Endothelial cell of umbilical vein (primary cell): ENCODE data around the gene OR5C1. TPM values are rescaled to one million over a fixed set of nuclear protein-coding genes. Genes with fewer than 3 reads are reported as not detected.
"Not testable (repeated sequence)": the region's sequence is repeated elsewhere in the genome, so short reads cannot be mapped to it uniquely, and the experiment has no call there.

Source experiments
- BruUV-seq: library from RNA; stranded (reverse); fragments of 400-500 nt; replicated peaks from 2 replicates; lab custom pipeline; 2021; lab: Mats Ljungman, UMichigan
- CTCF ChIA-PET: fragments of 300-600, 350-600 bp; sonication (Branson Sonifier 250); formaldehyde crosslinking; loops from one replicate; lab custom pipeline; 2021; ENCODE audit warnings: antibody characterized with exemption, inconsistent platforms; lab: Charles Lee
- POLR2A ChIA-PET: fragments of 300-600, 350-600 bp; sonication (Branson Sonifier 250); formaldehyde crosslinking; loops from one replicate; lab custom pipeline; 2021; ENCODE audit warnings: antibody characterized with exemption, inconsistent platforms; lab: Charles Lee
- DNase-seq: peaks from one replicate; pipeline ENCODE4 v3.0.0-alpha.2; 2011; ENCODE audit warnings: low read depth, low spot score
- FAIRE-seq: peaks from 2 replicates; lab custom pipeline; 2011; peaks lifted over from hg19 to GRCh38; lab: Jason Lieb, UNC
- H2AFZ ChIP-seq: 2 replicates; pipeline ENCODE4 v1.6.0; 2012; ENCODE audit warnings: low read depth, low read length, control low read depth, inconsistent platforms
- H3K27ac ChIP-seq: 2 replicates; pipeline ENCODE4 v1.5.1; 2011; ENCODE audit warnings: low read depth, mild to moderate bottlenecking, control low read depth, low read length, moderate library complexity; ENCODE audit not compliant: insufficient read depth
- H3K27me3 ChIP-seq, 2 experiments: 2 replicates each; pipeline versions ENCODE4 v1.6.0 to v1.6.1; 2011; ENCODE audit warnings: low read length in 2 of 2, mixed read lengths in 1 of 2; ENCODE audit not compliant: control insufficient read depth in 2 of 2, insufficient read depth in 2 of 2
- H3K36me3 ChIP-seq, 2 experiments: 2 replicates in 1 of 2; 3 replicates in 1 of 2; pipeline ENCODE4 v1.5.1; 2011; ENCODE audit warnings: low read length in 2 of 2, mild to moderate bottlenecking in 1 of 2, moderate library complexity in 1 of 2; ENCODE audit not compliant: control insufficient read depth in 2 of 2, insufficient read depth in 2 of 2; ENCODE audit errors: extremely low read depth in 1 of 2
- H3K4me1 ChIP-seq: 3 replicates; pipeline ENCODE4 v1.5.1; 2011; ENCODE audit warnings: mild to moderate bottlenecking, low read length; ENCODE audit not compliant: control insufficient read depth, insufficient read depth; ENCODE audit errors: extremely low read depth
- H3K4me2 ChIP-seq: 2 replicates; pipeline ENCODE4 v1.6.1; 2011; ENCODE audit warnings: low read length, control low read depth, mixed read lengths; ENCODE audit not compliant: insufficient read depth
- H3K4me3 ChIP-seq, 3 experiments: fragments of 200-600 bp in 1 of 3; sonication (generic), shearing (Covaris generic) in 1 of 3; replicated peaks in 1 of 3; 2 replicates each; pipeline ENCODE4 v1.5.1; 2011 to 2016; ENCODE audit warnings: control low read depth in 3 of 3, low read length in 3 of 3, mild to moderate bottlenecking in 2 of 3, inconsistent platforms in 1 of 3, low read depth in 1 of 3, moderate library complexity in 1 of 3; ENCODE audit not compliant: insufficient read depth in 1 of 3
- H3K79me2 ChIP-seq: 2 replicates; pipeline ENCODE4 v1.6.0; 2012; ENCODE audit warnings: low read length, inconsistent platforms; ENCODE audit not compliant: control insufficient read depth, insufficient read depth
- H3K9ac ChIP-seq: replicated peaks from 2 replicates; pipeline ENCODE3; 2011; ENCODE audit warnings: low read length, control low read depth; ENCODE audit not compliant: insufficient read depth; ENCODE audit errors: extremely low read depth
- H3K9me1 ChIP-seq: replicated peaks from 3 replicates; pipeline ENCODE4 v1.6.0; 2011; ENCODE audit warnings: mild to moderate bottlenecking, low read length; ENCODE audit not compliant: control insufficient read depth, insufficient read depth; ENCODE audit errors: extremely low read depth
- H3K9me3 ChIP-seq: replicated peaks from 2 replicates; pipeline ENCODE4 v1.5.1; 2012; ENCODE audit warnings: low read length, inconsistent platforms; ENCODE audit not compliant: control insufficient read depth, insufficient read depth
- H4K20me1 ChIP-seq: replicated peaks from 2 replicates; pipeline ENCODE3; 2011; ENCODE audit warnings: mild to moderate bottlenecking, low read length; ENCODE audit not compliant: control insufficient read depth, insufficient read depth; ENCODE audit errors: extremely low read depth
- EZH2 ChIP-seq: IDR thresholded peaks from 2 replicates; pipeline ENCODE4 v1.6.1; 2012; ENCODE audit warnings: borderline replicate concordance, low read depth, mild to moderate bottlenecking, moderate library complexity, low read length, inconsistent platforms; ENCODE audit not compliant: severe bottlenecking
- FOS ChIP-seq: IDR thresholded peaks from 2 replicates; pipeline ENCODE4 v1.6.1; 2011; ENCODE audit warnings: mild to moderate bottlenecking, low read length, moderate library complexity, borderline replicate concordance; ENCODE audit not compliant: insufficient read depth
- GATA2 ChIP-seq: IDR thresholded peaks from 2 replicates; pipeline ENCODE4 v1.7.0; 2011; ENCODE audit warnings: low read depth, mild to moderate bottlenecking, moderate library complexity, mixed read lengths, low read length; ENCODE audit not compliant: insufficient read length, insufficient read depth
- JUN ChIP-seq: IDR thresholded peaks from 2 replicates; pipeline ENCODE4 v1.6.1; 2011; ENCODE audit warnings: borderline replicate concordance, low read depth; ENCODE audit not compliant: insufficient read length, insufficient read depth
- MYC ChIP-seq: IDR thresholded peaks from one replicate; pipeline ENCODE4 v1.6.1; 2011; ENCODE audit warnings: mild to moderate bottlenecking, low read depth, low read length
- POLR2A ChIP-seq: IDR thresholded peaks from 2 replicates; pipeline ENCODE4 v1.6.1; 2012; ENCODE audit warnings: low read depth, mild to moderate bottlenecking, control low read depth, low read length
- POLR2AphosphoS5 ChIP-seq: IDR thresholded peaks from 2 replicates; pipeline ENCODE4 v1.6.1; 2012; ENCODE audit warnings: low read depth, mild to moderate bottlenecking, control low read depth, low read length, moderate library complexity; ENCODE audit not compliant: insufficient read depth
- dilution Hi-C: fragments of 300-500 bp; cut with MboI; formaldehyde crosslinking; loops from one replicate; pipeline ENCODE4 v1.15.0; 2019; ENCODE audit warnings: low sequenced_read_pairs; ENCODE audit not compliant: extremely low pct_ligation_motif_present
- intact Hi-C: fragments of 100-400 bp; cut with micrococcal nuclease; formaldehyde crosslinking; loops from one replicate; pipeline ENCODE4 v1.10.0; 2022
- polyA plus RNA-seq, 4 experiments: library from polyadenylated mRNA; depleted of rRNA in 3 of 4; stranded (reverse) in 3 of 4; unstranded in 1 of 4; fragments of >200 nt; gene quantifications; 2 replicates each; pipeline versions ENCODE4 v1.2.1 to v1.2.3, GENCODE V29; 2011 to 2012; ENCODE audit warnings: missing spikeins in 1 of 4
- total RNA-seq: library from RNA; stranded (reverse); gene quantifications from 2 replicates; pipeline ENCODE4 v1.2.3, GENCODE V29; 2021

Gene OR5C1
- total and polyA plus RNA-seq, 2 donors (not counting 3 experiments of a cell fraction or from before 2014, with no cell fraction given), result not detected

GRCh38 chr9:122828965-122829284 lies 40.2 kb downstream of the OR5C1 start:
- Histone ChIP-seq H2AFZ (peak overlapping the region; percentile 84), H3K9ac (peak overlapping the region; percentile 91), H3K4me2 (peak overlapping the region; percentile 55), H3K79me2 (peaks cover 26% of the 10 kb centered on the region), H3K4me3 (peak overlapping the region; percentile 50 to 84 (median 57)), H3K4me1 (peaks cover 17% of the 10 kb centered on the region), H3K27ac (peak overlapping the region; percentile 84)
- BruUV-seq, H4K20me1 ChIP-seq, DNase-seq, dilution Hi-C loops, H3K9me3 ChIP-seq, H3K9me1 ChIP-seq, H3K27me3 ChIP-seq, FAIRE-seq, H3K36me3 ChIP-seq: not testable (repeated sequence)
- ChIA-PET POLR2A (interaction anchor here (0.6 to 1.9 kb wide), 4 partner anchors 9 to 16 kb away, joined by 5 to 8 read pairs (median 8); no protein-coding TSS in a partner anchor), CTCF (interaction anchor here (1.2 to 2.0 kb wide), 4 partner anchors 9 to 18 kb away, joined by 3 to 10 read pairs (median 7); no protein-coding TSS in a partner anchor)
- intact Hi-C loops, result loop anchor here (1.0 to 10.0 kb wide), 2 partner anchors 9 to 1544 kb away; no protein-coding TSS in a partner anchor

DNA sequence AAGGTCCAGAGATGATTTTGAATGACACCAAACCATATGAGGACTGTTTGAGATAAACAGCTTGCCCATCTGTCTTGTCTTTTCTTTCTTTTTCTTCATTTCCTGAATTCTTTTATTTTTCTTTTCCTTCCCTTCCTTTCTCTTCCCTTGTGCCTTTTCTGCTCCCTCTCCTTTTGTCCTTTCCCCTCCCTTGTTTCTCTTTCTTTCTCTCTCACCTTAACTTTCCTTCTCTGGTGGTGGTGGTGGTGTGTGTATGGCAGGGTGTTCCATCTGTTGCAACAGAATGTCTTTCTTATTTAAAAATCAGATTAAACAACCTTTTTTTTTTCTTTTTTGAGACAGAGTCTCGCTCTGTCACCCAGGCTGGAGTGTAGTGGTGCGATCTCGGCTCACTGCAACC lies 43.5 kb downstream of the OR5C1 start:
- H3K4me1 ChIP-seq, result peaks cover 9% of the 10 kb centered on the region
- H4K20me1 ChIP-seq, result no peaks in the 10 kb centered on the region
- no peak for TF ChIP-seq GATA2
- TF ChIP-seq POLR2AphosphoS5, result no peak
- TF ChIP-seq MYC, result no peak
- TF ChIP-seq POLR2A, result no peak
- no peak for TF ChIP-seq FOS
- no peak for TF ChIP-seq EZH2
- TF ChIP-seq JUN, result no peak
- intact Hi-C loops, result no loop called here
- H3K27me3 ChIP-seq, result no peaks in the 10 kb centered on the region
- no peak overlapping the region for H3K9ac ChIP-seq
- no peak overlapping the region for H3K4me3 ChIP-seq
- POLR2A ChIA-PET, result interaction anchor here (0.5 kb wide), 1 partner anchor 108 kb away, joined by 3 read pairs; the partner anchor contains the start of gene RABGAP1
- dilution Hi-C loops, result no loop called here
- H3K4me2 ChIP-seq, result no peak overlapping the region
- no peak for DNase-seq
- H3K9me3 ChIP-seq, result no peaks in the 10 kb centered on the region
- H3K36me3 ChIP-seq, result no peaks in the 10 kb centered on the region
- H3K9me1 ChIP-seq, result no peaks in the 10 kb centered on the region
- no peak overlapping the region for H2AFZ ChIP-seq
- no TSS peak for BruUV-seq
- peaks cover 7% of the 10 kb centered on the region for H3K79me2 ChIP-seq
- no peak for FAIRE-seq
- H3K27ac ChIP-seq, result no peak overlapping the region
- CTCF ChIA-PET, result interaction anchor here (0.7 kb wide), 1 partner anchor 65 kb away, joined by 3 read pairs; no protein-coding TSS in a partner anchor
